HCT116 (cell line): ENCODE data around the gene HIVEP3.

Experiments used
- CTCF ChIP-seq, 3 experiments: fragments of 200-600 bp in 1 of 3; sonication (generic) in 1 of 3; IDR thresholded peaks in 2 of 3; conservative IDR thresholded peaks in 1 of 3; 2 replicates each; pipeline ENCODE4 v1.5.1; 2012 to 2017; ENCODE audit warnings: low read depth in 2 of 3, low read length in 2 of 3, antibody characterized with exemption in 1 of 3, borderline replicate concordance in 1 of 3, control low read depth in 1 of 3, mild to moderate bottlenecking in 1 of 3, mixed read lengths in 1 of 3, mixed run types in 1 of 3, moderate library complexity in 1 of 3; ENCODE audit not compliant: insufficient read depth in 1 of 3
- EZH2 ChIP-seq: fragments of 200-600 bp; sonication (generic); IDR thresholded peaks from 2 replicates; pipeline ENCODE4 v1.6.1; 2017; ENCODE audit warnings: antibody characterized with exemption, mixed run types
- JUND ChIP-seq: IDR thresholded peaks from 2 replicates; pipeline ENCODE4 v1.6.1; 2012
- MAX ChIP-seq: IDR thresholded peaks from 2 replicates; pipeline ENCODE4 v1.6.1; 2012
- POLR2A ChIP-seq: IDR thresholded peaks from 2 replicates; pipeline ENCODE4 v1.7.0; 2011; ENCODE audit warnings: borderline replicate concordance; ENCODE audit not compliant: insufficient read depth, insufficient read length; ENCODE audit errors: extremely low read depth
- ZNF274 ChIP-seq: fragments of 200-500 bp; sonication (Bioruptor generic); IDR thresholded peaks from 2 replicates; pipeline ENCODE4 v1.6.1; 2014; ENCODE audit warnings: mild to moderate bottlenecking, low read depth, low read length, inconsistent platforms
- TF ChIP-seq, protein P1 (sequence below): IDR thresholded peaks from 2 replicates; pipeline ENCODE4 v1.6.1; 2012

GRCh38 chr1:41560931-41561330, 357.8 kb downstream of the HIVEP3 start:
- TF ChIP-seq ZNF274 (no peak), CTCF (IDR thresholded peaks at IDR 0.05 in 2 of 3, conservative IDR thresholded peaks at IDR 0.05 in 1 of 3; ENCODE audit: borderline replicate concordance in 1 of 3, insufficient read depth in 1 of 3, low read depth in 2 of 3, low read length in 2 of 3) (no peak), EZH2 (no peak), POLR2A (no peak), MAX (no peak), JUND (no peak)
- TF ChIP-seq, protein P1, sequence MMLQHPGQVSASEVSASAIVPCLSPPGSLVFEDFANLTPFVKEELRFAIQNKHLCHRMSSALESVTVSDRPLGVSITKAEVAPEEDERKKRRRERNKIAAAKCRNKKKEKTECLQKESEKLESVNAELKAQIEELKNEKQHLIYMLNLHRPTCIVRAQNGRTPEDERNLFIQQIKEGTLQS = no peak
